NCI-H524 (cell line): ENCODE measurements around the gene HLA-A.
"Not testable (repeated sequence)": the region's sequence is repeated elsewhere in the genome, so short reads cannot be mapped to it uniquely, and the experiment has no call there.

Experiments
- DNase-seq, 2 experiments: peaks; one replicate each; lab custom pipeline; 2025; lab: John Stamatoyannopoulos, UW

HLA-A gene

GRCh38 chr6:29961966-29962365 lies 19.6 kb downstream of the HLA-A start:
- DNase-seq, result no peak

GRCh38 chr6:29963697-29964096 lies 21.4 kb downstream of the HLA-A start:
- DNase-seq, result not testable (repeated sequence)

GRCh38 chr6:29964518-29964886 lies 22.2 kb downstream of the HLA-A start:
- DNase-seq, result peak; percentile 38 to 65

DNA sequence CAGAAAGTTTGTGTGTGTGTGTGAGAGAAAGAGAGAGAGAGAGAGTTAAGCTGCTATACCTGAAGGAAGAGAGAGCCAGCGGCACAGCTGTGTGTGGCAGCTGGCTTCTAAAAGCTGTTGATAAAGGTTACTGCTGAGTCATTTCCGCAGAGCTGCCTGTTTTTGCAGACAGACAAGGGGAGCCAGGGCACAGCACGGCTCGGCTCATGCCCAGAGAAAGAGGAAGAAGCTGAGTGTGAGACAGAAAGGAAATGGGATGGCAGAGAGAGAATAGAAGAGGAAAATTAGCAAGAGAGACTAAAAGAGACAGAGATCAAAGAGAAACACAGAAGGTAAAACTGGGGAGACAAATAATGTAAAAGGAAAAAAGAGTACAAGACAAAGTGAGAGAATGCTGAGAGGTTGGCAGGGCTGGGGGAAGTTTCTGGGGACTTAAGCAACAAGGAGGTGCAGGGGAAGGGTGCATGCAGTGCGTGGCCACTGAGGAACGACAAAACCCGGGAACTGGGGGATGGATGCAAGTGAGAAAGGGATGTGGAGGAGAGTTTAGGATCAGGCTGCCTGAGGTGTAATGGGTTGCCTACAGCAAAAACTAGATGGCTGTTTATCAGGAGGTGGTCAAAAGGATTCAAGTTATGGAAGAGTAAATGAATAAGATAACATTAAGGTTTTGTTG lies 22.7 kb downstream of the HLA-A start:
- DNase-seq, result peak; percentile 65 to 84

DNA sequence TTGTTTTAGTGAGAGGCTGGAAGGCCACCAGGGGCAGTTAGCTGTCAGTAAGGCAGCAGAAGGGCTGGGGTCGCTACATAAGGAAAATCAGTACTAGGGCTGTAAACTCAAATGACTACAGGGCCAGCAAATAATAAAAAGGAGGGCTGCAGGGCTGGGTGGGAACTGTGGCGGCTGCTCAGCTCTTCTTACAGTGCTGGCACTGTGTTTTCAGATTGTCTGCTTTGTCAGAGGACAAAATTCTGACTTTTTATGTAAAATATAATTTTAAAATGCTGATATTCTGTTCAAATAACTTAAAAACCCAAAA lies 23.2 kb downstream of the HLA-A start:
- no peak for DNase-seq

DNA sequence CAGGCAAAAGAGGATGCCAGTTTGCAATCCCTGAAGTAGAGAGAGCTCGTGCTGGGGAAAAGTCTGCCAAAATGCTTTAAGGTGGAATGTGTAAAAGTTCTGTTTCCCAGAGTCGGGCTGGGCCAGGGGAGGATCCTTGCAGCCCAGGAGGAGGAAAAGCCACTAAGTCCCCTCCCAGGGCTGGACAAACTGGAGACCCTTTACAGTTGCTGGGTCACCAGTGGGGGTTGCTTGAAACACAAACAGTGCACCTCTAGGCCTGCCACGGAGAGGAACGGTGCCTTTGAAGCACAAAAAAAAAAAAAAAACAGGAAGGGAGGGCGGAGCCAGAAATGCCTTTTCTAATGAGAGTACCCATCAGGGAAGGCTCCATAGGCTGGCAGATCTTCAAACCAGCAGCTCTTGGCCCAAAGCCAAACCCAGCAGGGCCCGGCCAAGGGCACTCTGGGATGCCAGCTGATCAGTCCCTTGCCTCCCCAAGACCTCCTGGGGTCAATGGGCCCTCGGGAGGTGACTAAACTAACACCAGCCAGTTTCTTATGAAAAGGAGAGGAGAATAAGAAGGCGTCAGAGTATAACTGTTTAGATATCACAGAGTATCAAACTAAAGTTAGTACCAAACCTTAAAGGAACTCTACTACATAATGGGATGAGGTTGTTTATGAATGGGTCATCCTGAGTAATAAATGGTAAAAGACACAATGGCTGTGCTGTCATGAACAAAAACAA lies 23.7 kb downstream of the HLA-A start:
- peak; percentile 71 to 83 for DNase-seq

- DNase-seq, result peak; percentile 16 to 27
Measured at GRCh38 chr6:29967379-29968010, 25.2 kb downstream of the HLA-A start.

DNA sequence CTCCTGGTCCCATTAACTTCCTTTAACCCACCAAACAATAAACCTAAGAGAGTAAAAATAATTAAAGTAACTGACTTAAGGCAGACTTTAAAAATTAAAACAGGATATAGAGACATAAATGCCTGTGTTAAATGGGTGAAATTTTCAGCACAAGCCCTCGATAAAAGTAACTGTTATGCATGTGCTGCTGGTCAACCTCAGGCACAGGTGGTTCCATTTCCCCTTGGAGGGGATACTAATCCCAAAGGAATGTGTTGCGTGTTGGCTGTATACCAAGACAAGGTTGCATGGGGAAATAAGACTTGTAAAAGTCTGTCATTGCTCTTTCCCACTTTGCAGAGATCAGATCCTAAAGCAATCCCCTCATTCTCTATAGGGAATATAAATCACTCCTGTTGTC lies 25.8 kb downstream of the HLA-A start:
- DNase-seq, result no peak

DNA sequence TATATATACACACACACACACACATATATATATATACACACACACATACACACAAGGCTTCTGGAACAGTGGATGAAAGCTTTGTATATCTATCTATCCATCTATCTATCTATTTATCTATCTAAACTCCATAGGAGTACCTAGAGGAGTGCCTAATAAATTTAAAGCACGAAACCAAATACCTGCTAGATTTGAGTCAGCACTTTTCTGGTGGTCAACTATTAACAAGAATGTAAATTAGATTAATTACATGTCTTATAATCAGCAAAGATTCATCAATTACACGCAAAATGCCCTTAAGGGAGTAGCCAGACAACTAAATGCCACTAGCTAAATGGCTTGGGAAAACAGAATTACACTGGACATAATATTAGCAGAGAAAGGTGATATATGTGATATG lies 26.6 kb downstream of the HLA-A start:
- DNase-seq, result no peak

GRCh38 chr6:29970711-29971110 lies 28.4 kb downstream of the HLA-A start:
- DNase-seq, result no peak

DNA sequence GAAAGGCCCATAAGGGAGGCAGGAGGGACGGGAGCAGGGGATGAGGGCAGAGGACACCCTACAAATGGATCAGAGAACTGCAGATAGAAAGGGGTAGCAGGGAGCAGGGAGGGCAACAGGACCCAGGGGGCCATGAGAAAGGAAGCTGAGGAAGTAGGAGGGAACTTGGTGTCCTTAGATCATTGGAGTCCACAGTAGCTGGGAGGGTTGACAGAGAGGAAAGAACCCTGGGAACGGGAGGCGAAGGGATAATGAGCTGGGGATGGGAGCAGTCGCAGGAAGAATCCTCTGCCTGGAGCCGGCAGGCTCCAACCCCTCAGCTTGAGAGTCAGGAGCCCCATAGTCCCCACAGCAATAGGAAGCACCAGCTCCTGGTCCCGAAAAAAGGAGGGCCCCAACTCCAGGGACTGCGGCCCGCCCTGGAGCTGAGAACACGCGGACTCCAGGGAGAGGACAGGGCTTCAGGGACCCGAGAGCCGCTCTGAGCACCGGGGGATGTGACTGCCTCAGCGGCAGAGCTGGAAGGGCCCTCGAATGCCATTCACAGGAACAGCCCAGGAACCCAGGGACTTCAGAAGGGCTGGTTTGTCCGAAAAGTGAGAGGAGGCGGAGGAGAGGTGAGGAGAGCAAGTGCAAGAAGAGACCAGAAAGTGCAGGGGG lies 32.7 kb downstream of the HLA-A start:
- no peak for DNase-seq

GRCh38 chr6:29975561-29975907 lies 33.2 kb downstream of the HLA-A start:
- DNase-seq, result peak; percentile 46 to 58

- no peak for DNase-seq
Measured at GRCh38 chr6:29976253-29976587, 33.9 kb downstream of the HLA-A start.

GRCh38 chr6:29976588-29977424 lies 34.5 kb downstream of the HLA-A start:
- peak; percentile 38 to 68 for DNase-seq

DNA sequence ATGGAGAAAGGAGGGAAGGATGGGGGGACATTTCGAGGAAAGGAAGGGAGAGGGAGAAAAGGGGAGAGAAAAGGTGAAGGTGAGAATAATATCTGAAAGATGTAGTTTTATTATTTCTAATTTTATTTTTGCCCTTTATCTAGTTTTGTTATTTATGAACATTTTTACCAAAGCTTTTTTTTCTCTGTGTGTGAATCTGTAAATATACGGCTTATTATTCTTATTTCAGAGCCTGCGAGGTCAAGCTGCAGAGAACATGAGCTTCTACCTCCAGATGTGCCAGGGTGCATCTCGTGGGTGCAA lies 35.0 kb downstream of the HLA-A start:
- DNase-seq, result no peak

DNA sequence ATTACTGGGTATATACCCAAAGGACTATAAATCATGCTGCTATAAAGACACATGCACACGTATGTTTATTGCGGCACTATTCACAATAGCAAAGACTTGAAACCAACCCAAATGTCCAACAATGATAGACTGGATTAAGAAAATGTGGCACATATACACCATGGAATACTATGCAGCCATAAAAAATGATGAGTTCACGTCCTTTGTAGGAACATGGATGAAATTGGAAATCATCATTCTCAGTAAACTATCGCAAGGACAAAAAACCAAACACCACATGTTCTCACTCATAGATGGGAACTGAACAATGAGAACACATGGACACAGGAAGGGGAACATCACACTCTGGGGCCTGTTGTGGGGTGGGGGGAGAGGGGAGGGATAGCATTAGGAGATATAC lies 37.7 kb downstream of the HLA-A start:
- not testable (repeated sequence) for DNase-seq

DNA sequence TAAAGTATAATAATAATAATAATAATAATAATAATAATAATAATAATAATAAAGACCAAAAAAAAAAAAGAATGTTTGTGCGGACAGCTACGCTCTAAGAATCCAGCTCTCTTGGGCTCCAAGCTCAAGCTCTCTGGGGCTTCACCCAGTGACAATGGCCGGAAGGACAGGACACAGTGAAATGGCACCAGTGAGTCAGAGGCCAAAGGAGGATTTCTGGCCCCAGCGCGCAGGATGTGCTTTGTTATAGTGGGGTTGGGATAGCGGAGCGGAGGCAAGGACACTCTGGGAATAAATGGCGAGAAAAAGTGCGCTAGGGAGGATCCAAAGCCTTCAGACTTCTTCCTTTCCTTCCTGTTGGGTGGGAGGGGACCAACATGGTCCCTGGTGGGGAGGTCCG lies 38.2 kb downstream of the HLA-A start:
- DNase-seq, result no peak

DNA sequence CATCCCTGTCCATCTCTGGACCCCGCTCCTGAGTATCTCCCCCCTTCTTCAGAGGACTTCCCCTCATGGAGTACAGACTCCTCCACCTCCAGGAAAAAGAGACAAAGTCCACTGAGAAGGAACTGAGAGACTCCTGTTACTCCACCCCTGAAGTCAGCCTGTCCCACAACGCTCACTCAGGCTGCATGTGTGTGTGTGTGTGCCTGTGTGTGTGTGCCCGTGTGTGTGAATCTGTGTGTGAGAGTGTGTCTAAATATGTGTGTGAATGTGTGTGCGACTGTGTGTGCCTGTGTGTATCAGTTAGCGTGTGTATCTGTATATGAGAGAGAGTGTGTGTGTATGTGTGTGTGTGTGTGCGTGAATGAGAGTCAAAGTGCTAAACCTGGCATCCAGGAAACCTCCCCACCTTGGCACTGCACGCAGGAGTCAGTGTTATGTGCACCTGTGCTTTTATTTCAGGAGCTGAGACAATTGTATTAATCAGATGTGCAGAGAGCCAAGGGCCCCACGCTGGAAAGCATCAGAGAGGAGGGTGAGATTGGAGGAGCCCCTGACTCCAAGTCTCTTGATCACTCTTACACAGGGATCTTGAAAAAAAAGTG lies 39.0 kb downstream of the HLA-A start:
- no peak for DNase-seq

DNA sequence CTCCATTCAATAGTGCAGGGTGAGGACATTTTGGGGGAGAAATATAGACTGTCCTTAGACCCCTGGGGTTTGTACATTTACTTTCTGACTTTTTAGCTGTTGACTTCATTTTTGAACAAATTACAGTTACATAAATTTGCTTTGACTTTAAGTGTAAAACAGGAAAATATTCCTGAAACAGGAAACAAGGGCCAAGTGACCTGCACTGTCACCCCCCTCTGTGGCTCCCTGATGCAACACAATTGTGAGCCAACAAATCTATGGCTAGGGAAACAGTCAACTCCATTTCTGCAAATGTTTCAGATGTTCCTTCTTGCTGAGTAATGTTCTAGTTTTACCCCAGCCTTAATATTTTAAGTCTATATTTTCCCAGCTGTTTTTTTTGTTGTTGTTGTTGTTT lies 39.8 kb downstream of the HLA-A start:
- no peak for DNase-seq

DNA sequence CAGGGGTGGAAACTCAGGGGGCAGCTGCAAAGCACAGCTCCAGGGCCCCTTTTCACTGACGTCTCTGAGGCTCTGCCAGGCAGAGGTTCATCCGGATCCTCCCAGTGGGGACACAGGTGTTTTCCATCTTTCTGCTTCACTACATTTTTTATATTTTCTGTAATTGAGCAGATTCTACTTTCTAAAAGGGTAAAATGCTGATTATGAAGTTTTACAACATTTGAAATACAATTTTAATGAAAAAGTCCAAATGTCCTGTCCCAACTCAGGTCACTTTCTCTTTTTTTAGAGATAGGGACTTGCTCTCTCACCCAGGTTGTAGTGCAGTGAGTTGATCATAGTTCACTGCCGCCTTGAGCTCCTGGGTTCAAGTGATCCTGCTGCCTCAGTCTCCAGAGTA lies 41.9 kb downstream of the HLA-A start:
- DNase-seq, result no peak

- DNase-seq, result no peak
Measured at GRCh38 chr6:29984992-29985391, 42.7 kb downstream of the HLA-A start.

DNA sequence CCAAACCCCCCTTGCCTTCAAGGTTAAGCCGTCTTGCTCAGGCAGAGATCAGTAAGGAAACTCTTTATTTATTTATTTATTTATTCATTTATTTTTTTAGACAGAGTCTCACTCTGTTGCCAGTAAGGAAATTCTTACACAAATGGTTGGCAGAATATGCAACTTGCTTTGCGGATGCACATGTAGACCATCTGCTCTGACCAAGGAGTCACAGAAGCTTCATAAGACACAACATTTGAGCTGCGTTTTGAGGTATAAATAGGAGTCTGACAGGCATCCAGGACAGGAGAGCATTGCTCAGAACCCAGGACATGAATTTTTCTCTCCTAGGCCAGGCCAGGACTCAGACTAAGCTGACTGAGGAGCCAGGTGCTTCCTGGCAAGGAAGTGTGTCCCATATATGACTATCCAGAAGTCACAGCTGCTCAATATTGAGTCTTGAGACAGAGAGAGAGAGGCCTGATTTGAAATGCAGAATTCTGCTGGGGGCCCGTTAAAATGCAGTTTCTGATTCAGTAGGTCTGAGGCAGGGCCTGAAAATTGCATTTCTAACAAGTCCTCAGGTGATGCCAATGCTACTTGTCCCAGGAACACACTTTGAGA lies 43.9 kb downstream of the HLA-A start:
- DNase-seq, result no peak
